Measurements from ENCODE around the gene SLK. TPM values are rescaled to one million over a fixed set of nuclear protein-coding genes. Genes with fewer than 3 reads are reported as not detected.

SLK gene
- total RNA-seq, 1 experiment from 2014 or later: 15.1 TPM

- DNase-seq (ENCODE audit: low spot score): no peak
Observed at GRCh38 chr10:103941801-103942200, 25.1 kb upstream of the SLK start.

- DNase-seq (ENCODE audit: low spot score): no peak
Observed at GRCh38 chr10:103942866-103943265, 24.1 kb upstream of the SLK start.

- DNase-seq (ENCODE audit: low spot score): no peak
Observed at GRCh38 chr10:103947799-103948516, 19.0 kb upstream of the SLK start.

GRCh38 chr10:103949728-103950127, 17.2 kb upstream of the SLK start:
- DNase-seq (ENCODE audit: low spot score): no peak

GRCh38 chr10:103951183-103951582, 15.8 kb upstream of the SLK start:
- no peak for DNase-seq (ENCODE audit: low spot score)

GRCh38 chr10:103951942-103952341, 15.0 kb upstream of the SLK start:
- DNase-seq (ENCODE audit: low spot score): no peak

GRCh38 chr10:103954543-103954942, 12.4 kb upstream of the SLK start:
- DNase-seq (ENCODE audit: low spot score): no peak

- no peak for DNase-seq (ENCODE audit: low spot score)
Observed at GRCh38 chr10:103958996-103959395, 7.9 kb upstream of the SLK start.

GRCh38 chr10:103960103-103960502, 6.8 kb upstream of the SLK start:
- DNase-seq (ENCODE audit: low spot score): no peak

GRCh38 chr10:103967448-103968071, 620 bp downstream of the SLK start:
- DNase-seq (ENCODE audit: low spot score): peak; percentile 71

GRCh38 chr10:103968441-103969391, 1.8 kb downstream of the SLK start:
- no peak for DNase-seq (ENCODE audit: low spot score)

GRCh38 chr10:103969436-103969835, 2.5 kb downstream of the SLK start:
- peak; percentile 34 for DNase-seq (ENCODE audit: low spot score)

GRCh38 chr10:103969857-103970627, 3.1 kb downstream of the SLK start:
- peak; percentile 28 for DNase-seq (ENCODE audit: low spot score)

- DNase-seq (ENCODE audit: low spot score): no peak
Observed at GRCh38 chr10:103975169-103975568, 8.2 kb downstream of the SLK start.

GRCh38 chr10:103977204-103977603, 10.3 kb downstream of the SLK start:
- no peak for DNase-seq (ENCODE audit: low spot score)

- DNase-seq (ENCODE audit: low spot score): no peak
Observed at GRCh38 chr10:103979530-103979929, 12.6 kb downstream of the SLK start.

GRCh38 chr10:103980288-103980906, 13.5 kb downstream of the SLK start:
- no peak for DNase-seq (ENCODE audit: low spot score)

- peak; percentile 27 for DNase-seq (ENCODE audit: low spot score)
Observed at GRCh38 chr10:103982639-103983038, 15.7 kb downstream of the SLK start.

- no peak for DNase-seq (ENCODE audit: low spot score)
Observed at GRCh38 chr10:103983367-103983911, 16.5 kb downstream of the SLK start.

- DNase-seq (ENCODE audit: low spot score): no peak
Observed at GRCh38 chr10:103985726-103986125, 18.8 kb downstream of the SLK start.

GRCh38 chr10:103986360-103986759, 19.4 kb downstream of the SLK start:
- DNase-seq (ENCODE audit: low spot score): no peak
